ENCODE data around the gene CAMSAP3.

GRCh38 chr19:7582446-7582845 lies 13.2 kb upstream of the CAMSAP3 start:
- TF ChIP-seq EZH2 (IDR thresholded peaks at IDR 0.05; ENCODE audit: borderline replicate concordance) (no peak), CTCF (IDR thresholded peaks at IDR 0.05; ENCODE audit: poor library complexity) (no peak)

All from hepatocyte (in vitro differentiated cells).